K562 (cell line): ENCODE data around the gene FOSL1. TPM values are rescaled to one million over a fixed set of nuclear protein-coding genes. Genes with fewer than 3 reads are reported as not detected.

Experiments used
- CAMTA2 ChIP-seq: fragments of 250-450 bp; sonication (Bioruptor Pico); conservative IDR thresholded peaks from 2 replicates; pipeline ENCODE4 v1.5.1; 2022
- CBX2 ChIP-seq: fragments of 200-600 bp; sonication (generic); IDR thresholded peaks from one replicate; pipeline ENCODE4 v1.6.1; 2012; ENCODE audit warnings: mild to moderate bottlenecking, low read length, inconsistent platforms; ENCODE audit not compliant: insufficient read depth, poor library complexity, severe bottlenecking
- GTF2F1 ChIP-seq: IDR thresholded peaks from 2 replicates; pipeline ENCODE4 v1.6.1; 2011; ENCODE audit warnings: low read depth, low read length, improper control_type of control experiment
- HOXB6 ChIP-seq: fragments of 250-450 bp; sonication (Bioruptor Pico); IDR thresholded peaks from 2 replicates; pipeline ENCODE4 v1.5.1; 2022; ENCODE audit warnings: mild to moderate bottlenecking, borderline replicate concordance
- KLF10 ChIP-seq: fragments of 250-450 bp; sonication (Bioruptor Pico); IDR thresholded peaks from 2 replicates; pipeline ENCODE4 v1.6.1; 2021; ENCODE audit warnings: matching md5 sums
- MAFG ChIP-seq: fragments of 450-650 bp; conservative IDR thresholded peaks from 2 replicates; pipeline ENCODE4 v1.6.1; 2016; ENCODE audit warnings: missing genetic modification characterization, missing compliant biosample characterization
- PHF21A ChIP-seq: fragments of 450-650 bp; IDR thresholded peaks from 2 replicates; pipeline ENCODE4 v1.6.1; 2017; ENCODE audit warnings: low read depth, borderline replicate concordance
- PHF8 ChIP-seq: fragments of 200-600 bp; sonication (generic); IDR thresholded peaks from 2 replicates; pipeline ENCODE4 v1.6.1; 2012; ENCODE audit warnings: mixed run types, mild to moderate bottlenecking, inconsistent platforms, low read length, moderate library complexity, borderline replicate concordance
- POLR2AphosphoS2 ChIP-seq: IDR thresholded peaks from 2 replicates; pipeline ENCODE4 v1.6.1; 2012; ENCODE audit warnings: low read length, improper control_type of control experiment
- POLR2H ChIP-seq: IDR thresholded peaks from 2 replicates; pipeline ENCODE4 v1.6.1; 2016; ENCODE audit warnings: missing genetic modification characterization, low read depth, mild to moderate bottlenecking, control low read depth, missing compliant biosample characterization, moderate library complexity
- SIRT6 ChIP-seq: IDR thresholded peaks from one replicate; pipeline ENCODE4 v1.6.1; 2012; ENCODE audit warnings: low read depth, mild to moderate bottlenecking, control low read depth, inconsistent platforms, low read length, moderate library complexity
- SMAD1 ChIP-seq: fragments of 150-350 bp; IDR thresholded peaks from 2 replicates; pipeline ENCODE4 v1.6.1; 2014; ENCODE audit warnings: low read length, low read depth; ENCODE audit not compliant: partially characterized antibody
- SMARCA4 ChIP-seq: fragments of 450-650 bp; IDR thresholded peaks from 2 replicates; pipeline ENCODE4 v1.6.1; 2016
- SMARCB1 ChIP-seq: IDR thresholded peaks from 2 replicates; pipeline ENCODE4 v1.6.1; 2011; ENCODE audit warnings: improper control_type of control experiment, low read depth; ENCODE audit not compliant: insufficient read length
- SRF ChIP-seq, 2 experiments: fragments of 250-450, 450-650 bp in 1 of 2; sonication (Bioruptor Pico) in 1 of 2; sonication (generic) in 1 of 2; formaldehyde crosslinking; IDR thresholded peaks; 2 replicates each; pipeline versions ENCODE4 v1.5.0 to v1.5.1; 2020 to 2022; ENCODE audit warnings: mild to moderate bottlenecking in 1 of 2, missing genetic modification reagents in 1 of 2
- U2AF1 ChIP-seq: fragments of 200-400 bp; formaldehyde crosslinking; optimal IDR thresholded peaks from 2 replicates; pipeline ENCODE3; 2017; ENCODE audit warnings: mild to moderate bottlenecking, low read depth, low read length, moderate library complexity
- ZNF232 ChIP-seq: sonication (generic); formaldehyde crosslinking; IDR thresholded peaks from 2 replicates; pipeline ENCODE4 v1.8.0; 2022; ENCODE audit warnings: mild to moderate bottlenecking, missing genetic modification reagents
- ZNF384 ChIP-seq: IDR thresholded peaks from 2 replicates; pipeline ENCODE4 v1.6.1; 2012; ENCODE audit warnings: low read depth, low read length, improper control_type of control experiment
- ZNF57 ChIP-seq: fragments of 450-650 bp; formaldehyde crosslinking; IDR thresholded peaks from 2 replicates; pipeline ENCODE4 v1.4.0; 2020; ENCODE audit warnings: mild to moderate bottlenecking, moderate library complexity
- ZNF695 ChIP-seq: fragments of 450-650 bp; formaldehyde crosslinking; IDR thresholded peaks from 2 replicates; pipeline ENCODE4 v1.4.0; 2020; ENCODE audit warnings: mild to moderate bottlenecking, moderate library complexity
- polyA plus RNA-seq, 8 experiments: library from polyadenylated mRNA; depleted of rRNA in 4 of 8; stranded (reverse) in 5 of 8; unstranded in 3 of 8; fragments of >200 nt; fragmentation: Nextera tagmentation in 2 of 8; fragmentation: Illumina TruSeq in 1 of 8; extraction: Ambion mirVana in 2 of 8; extraction: Trizol in 1 of 8; gene quantifications; 2 replicates each; pipeline versions ENCODE4 v1.2.1 to v1.2.3, GENCODE V29; 2011 to 2014; ENCODE audit warnings: inconsistent platforms in 1 of 8, missing spikeins in 1 of 8
- total RNA-seq, 7 experiments: library from RNA; depleted of rRNA in 6 of 7; stranded (reverse); fragments of >200 nt in 6 of 7; fragmentation: Illumina TruSeq in 2 of 7; extraction: Trizol in 2 of 7; gene quantifications; 2 replicates each; pipeline versions ENCODE4 v1.2.1 to v1.2.3, GENCODE V29; 2011 to 2021; ENCODE audit warnings: low replicate concordance in 1 of 7
- TF ChIP-seq, protein P1 (sequence below): fragments of 250-450 bp; sonication (Bioruptor Pico); IDR thresholded peaks from 2 replicates; pipeline ENCODE4 v1.9.0; 2021; ENCODE audit warnings: mild to moderate bottlenecking, inconsistent platforms
- TF ChIP-seq, protein P2 (sequence below): sonication (generic); formaldehyde crosslinking; IDR thresholded peaks from 2 replicates; pipeline ENCODE4 v1.8.1; 2022; ENCODE audit warnings: missing genetic modification reagents

FOSL1 gene
- total and polyA plus RNA-seq, 9 of the 15 experiments (the other 6 are each of a cell fraction or from before 2014, with no cell fraction given), result 3.5 to 39.6 (median 10.0) TPM

DNA sequence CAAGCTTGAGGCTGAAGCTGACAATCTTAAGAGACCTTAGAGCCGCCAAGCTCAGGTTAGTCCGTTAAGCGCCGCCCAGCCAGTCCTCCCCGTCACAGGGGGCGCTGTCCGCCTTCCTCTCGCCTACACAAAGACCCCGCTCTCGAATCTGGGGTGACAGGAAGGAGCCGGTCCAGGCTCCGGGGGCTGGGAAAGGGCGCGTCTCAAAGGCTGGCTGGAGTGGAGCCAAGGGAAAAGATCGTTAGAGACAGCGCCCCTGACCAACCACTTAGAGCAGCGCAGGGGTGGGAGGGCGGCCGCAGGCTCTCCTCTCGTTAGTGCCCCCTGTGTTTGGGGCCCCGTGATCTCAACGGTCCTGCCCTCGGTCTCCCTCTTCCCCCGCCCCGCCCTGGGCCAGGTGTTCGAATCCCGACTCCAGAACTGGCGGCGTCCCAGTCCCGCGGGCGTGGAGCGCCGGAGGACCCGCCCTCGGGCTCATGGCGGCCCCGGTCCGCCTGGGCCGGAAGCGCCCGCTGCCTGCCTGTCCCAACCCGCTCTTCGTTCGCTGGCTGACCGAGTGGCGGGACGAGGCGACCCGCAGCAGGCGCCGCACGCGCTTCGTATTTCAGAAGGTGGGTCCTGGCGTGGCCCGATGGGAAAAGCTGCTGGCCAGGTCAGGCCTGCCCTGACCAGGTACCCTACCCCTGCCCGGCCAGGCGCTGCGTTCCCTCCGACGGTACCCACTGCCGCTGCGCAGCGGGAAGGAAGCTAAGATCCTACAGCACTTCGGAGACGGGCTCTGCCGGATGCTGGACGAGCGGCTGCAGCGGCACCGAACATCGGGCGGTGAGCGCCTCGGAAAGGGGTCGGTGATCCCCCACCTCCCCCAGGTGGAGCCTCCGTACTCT, 39.7 kb downstream of the FOSL1 start, which contains the start of gene MUS81 (continued):
- no peak for TF ChIP-seq POLR2AphosphoS2
- no peak for TF ChIP-seq SIRT6
- no peak for TF ChIP-seq PHF21A
- TF ChIP-seq KLF10 (CRISPR knock-in tag), result no peak
- TF ChIP-seq SMARCB1, result no peak
- TF ChIP-seq MAFG (tag), result no peak
- TF ChIP-seq SMAD1, result peak; percentile 80
- no peak for TF ChIP-seq ZNF695 (CRISPR knock-in tag)
- TF ChIP-seq, protein P1, sequence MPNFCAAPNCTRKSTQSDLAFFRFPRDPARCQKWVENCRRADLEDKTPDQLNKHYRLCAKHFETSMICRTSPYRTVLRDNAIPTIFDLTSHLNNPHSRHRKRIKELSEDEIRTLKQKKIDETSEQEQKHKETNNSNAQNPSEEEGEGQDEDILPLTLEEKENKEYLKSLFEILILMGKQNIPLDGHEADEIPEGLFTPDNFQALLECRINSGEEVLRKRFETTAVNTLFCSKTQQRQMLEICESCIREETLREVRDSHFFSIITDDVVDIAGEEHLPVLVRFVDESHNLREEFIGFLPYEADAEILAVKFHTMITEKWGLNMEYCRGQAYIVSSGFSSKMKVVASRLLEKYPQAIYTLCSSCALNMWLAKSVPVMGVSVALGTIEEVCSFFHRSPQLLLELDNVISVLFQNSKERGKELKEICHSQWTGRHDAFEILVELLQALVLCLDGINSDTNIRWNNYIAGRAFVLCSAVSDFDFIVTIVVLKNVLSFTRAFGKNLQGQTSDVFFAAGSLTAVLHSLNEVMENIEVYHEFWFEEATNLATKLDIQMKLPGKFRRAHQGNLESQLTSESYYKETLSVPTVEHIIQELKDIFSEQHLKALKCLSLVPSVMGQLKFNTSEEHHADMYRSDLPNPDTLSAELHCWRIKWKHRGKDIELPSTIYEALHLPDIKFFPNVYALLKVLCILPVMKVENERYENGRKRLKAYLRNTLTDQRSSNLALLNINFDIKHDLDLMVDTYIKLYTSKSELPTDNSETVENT (CRISPR knock-in tag), result peak; percentile 100
- no peak for TF ChIP-seq HOXB6 (CRISPR knock-in tag)
- peak; percentile 61 for TF ChIP-seq U2AF1
- peak in 1 of 2 experiments; percentile 84; a peak in 3 of 4 replicates for TF ChIP-seq SRF (CRISPR knock-in tag; IDR thresholded peaks at IDR 0.05)
- TF ChIP-seq ZNF232 (CRISPR knock-in tag), result no peak
- TF ChIP-seq ZNF384, result no peak
- no peak for TF ChIP-seq CAMTA2 (CRISPR knock-in tag)
- TF ChIP-seq CBX2, result no peak
- no peak for TF ChIP-seq GTF2F1
- TF ChIP-seq SMARCA4, result no peak; the same call in 1 of the 2 replicates
- TF ChIP-seq ZNF57 (CRISPR knock-in tag), result no peak
- TF ChIP-seq PHF8, result peak; percentile 82; the same call in 1 of the 2 replicates
- 0 out of 2 replicates have a peak, but pooled peaks have one; percentile 35 for TF ChIP-seq POLR2H (tag)
- TF ChIP-seq, protein P2, sequence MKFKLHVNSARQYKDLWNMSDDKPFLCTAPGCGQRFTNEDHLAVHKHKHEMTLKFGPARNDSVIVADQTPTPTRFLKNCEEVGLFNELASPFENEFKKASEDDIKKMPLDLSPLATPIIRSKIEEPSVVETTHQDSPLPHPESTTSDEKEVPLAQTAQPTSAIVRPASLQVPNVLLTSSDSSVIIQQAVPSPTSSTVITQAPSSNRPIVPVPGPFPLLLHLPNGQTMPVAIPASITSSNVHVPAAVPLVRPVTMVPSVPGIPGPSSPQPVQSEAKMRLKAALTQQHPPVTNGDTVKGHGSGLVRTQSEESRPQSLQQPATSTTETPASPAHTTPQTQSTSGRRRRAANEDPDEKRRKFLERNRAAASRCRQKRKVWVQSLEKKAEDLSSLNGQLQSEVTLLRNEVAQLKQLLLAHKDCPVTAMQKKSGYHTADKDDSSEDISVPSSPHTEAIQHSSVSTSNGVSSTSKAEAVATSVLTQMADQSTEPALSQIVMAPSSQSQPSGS, result no peak
